Spleen (tissue), 11 donors: Measurements from ENCODE around the gene SRPK1. TPM values are rescaled to one million over a fixed set of nuclear protein-coding genes. Genes with fewer than 3 reads are reported as not detected.
A peak's percentile ranks its signal among the peaks of the same experiment; 100 is the strongest.

Experiments
- DNase-seq: peaks from one replicate; pipeline ENCODE4 v3.0.0-alpha.2; 2020
- H3K27ac ChIP-seq, 8 donors: fragments of 200-600 bp; sonication (generic) in 7 of 8; 1 replicate in 4 of 8; 2 replicates in 4 of 8; pipeline versions ENCODE4 v1.5.0 to v1.8.0; 2016 to 2021; ENCODE audit warnings: inconsistent platforms in 4 of 8, mild to moderate bottlenecking in 4 of 8, moderate library complexity in 1 of 8
- H3K27me3 ChIP-seq, 7 donors: fragments of 200-600 bp; sonication (generic) in 6 of 7; replicated peaks in 1 of 7; 1 replicate in 4 of 7; 2 replicates in 3 of 7; pipeline versions ENCODE4 v1.5.0 to v1.8.0; 2016 to 2021; ENCODE audit warnings: inconsistent platforms in 3 of 7, mild to moderate bottlenecking in 1 of 7
- H3K36me3 ChIP-seq, 6 donors: fragments of 200-600 bp; sonication (generic) in 5 of 6; 1 replicate in 4 of 6; 2 replicates in 2 of 6; pipeline versions ENCODE4 v1.5.0 to v1.8.0; 2016 to 2021; ENCODE audit warnings: inconsistent platforms in 2 of 6
- H3K4me1 ChIP-seq, 6 donors: fragments of 200-600 bp; sonication (generic) in 5 of 6; 1 replicate in 3 of 6; 2 replicates in 3 of 6; pipeline versions ENCODE4 v1.5.0 to v1.8.0; 2016 to 2021; ENCODE audit warnings: inconsistent platforms in 3 of 6
- H3K4me3 ChIP-seq, 8 donors: fragments of 200-600 bp; sonication (generic) in 7 of 8; 1 replicate in 4 of 8; 2 replicates in 4 of 8; pipeline versions ENCODE4 v1.5.0 to v1.8.0; 2016 to 2021; ENCODE audit warnings: inconsistent platforms in 4 of 8, mild to moderate bottlenecking in 4 of 8, moderate library complexity in 2 of 8
- H3K9me3 ChIP-seq, 8 donors: fragments of 200-600 bp; sonication (generic) in 7 of 8; 1 replicate in 4 of 8; 2 replicates in 4 of 8; pipeline versions ENCODE4 v1.5.0 to v1.8.0; 2016 to 2021; ENCODE audit warnings: inconsistent platforms in 4 of 8
- POLR2A ChIP-seq, 3 donors: fragments of 450-650 bp; IDR thresholded peaks; one replicate each; pipeline ENCODE4 v1.5.1; 2017; ENCODE audit warnings: antibody characterized with exemption in 3 of 3, mild to moderate bottlenecking in 1 of 3
- POLR2AphosphoS5 ChIP-seq, 3 donors: sonication (generic); formaldehyde crosslinking; IDR thresholded peaks; one replicate each; pipeline ENCODE4 v1.5.1; 2017; ENCODE audit warnings: antibody characterized with exemption in 3 of 3
- WGBS, 5 donors: extraction: QIAGEN DNeasy Blood & Tissue Kit in 3 of 5; methylation state at CpG; one replicate each; pipeline versions ENCODE4 v1.1.5 to v1.1.7; 2013 to 2018; 5-methylcytosine and 5-hydroxymethylcytosine counted together
- intact Hi-C: fragments of 100-400 bp; cut with DNase I; formaldehyde crosslinking; loops from one replicate; pipeline ENCODE4 v1.15.0; 2023; ENCODE audit warnings: low total_unique reads
- polyA plus RNA-seq, 3 donors: library from polyadenylated mRNA; stranded (reverse); fragments of 200-250 nt; gene quantifications; one replicate each; pipeline ENCODE4 v1.2.1, GENCODE V29; 2013
- total RNA-seq, 7 donors: library from RNA; depleted of rRNA in 3 of 7; stranded (reverse); fragments of >200 nt in 3 of 7; fragmentation: NEBNext Ultra II Directional in 4 of 7; extraction: Animal tissue kit (Norgen Biotek cat#: 25700) in 4 of 7; gene quantifications; one replicate each; pipeline versions ENCODE4 v1.1.0 to v1.2.1, GENCODE V29; 2016 to 2021
- TF ChIP-seq, protein P1 (sequence below), 11 experiments: fragments of 200-600 bp in 7 of 11; fragments of 450-650 bp in 4 of 11; sonication (generic) in 4 of 11; IDR thresholded peaks in 8 of 11; conservative IDR thresholded peaks in 3 of 11; 1 replicate in 7 of 11; 2 replicates in 4 of 11; pipeline versions ENCODE4 v1.4.0 to v1.8.0; 2016 to 2021; ENCODE audit warnings: antibody characterized with exemption in 11 of 11, inconsistent platforms in 4 of 11, mild to moderate bottlenecking in 1 of 11
- donor health status: healthy with polysubstance abuse.
- donor health status: DM: no; HTN: no; CAD: no; lungs with moderate emphysema.
- donor health status: DM: no; HTN: no; CAD: no.
- donor health status: Bipolar disorder and iron deficiency.
- donor health status: healthy.
- donor health status: DM: no; HTN: no; CAD: no.
- donor health status: DM: yes; HTN: yes; CAD: no.

SRPK1 gene
- total and polyA plus RNA-seq, 10 donors, result 8.8 to 140 (median 57.8) TPM

DNA sequence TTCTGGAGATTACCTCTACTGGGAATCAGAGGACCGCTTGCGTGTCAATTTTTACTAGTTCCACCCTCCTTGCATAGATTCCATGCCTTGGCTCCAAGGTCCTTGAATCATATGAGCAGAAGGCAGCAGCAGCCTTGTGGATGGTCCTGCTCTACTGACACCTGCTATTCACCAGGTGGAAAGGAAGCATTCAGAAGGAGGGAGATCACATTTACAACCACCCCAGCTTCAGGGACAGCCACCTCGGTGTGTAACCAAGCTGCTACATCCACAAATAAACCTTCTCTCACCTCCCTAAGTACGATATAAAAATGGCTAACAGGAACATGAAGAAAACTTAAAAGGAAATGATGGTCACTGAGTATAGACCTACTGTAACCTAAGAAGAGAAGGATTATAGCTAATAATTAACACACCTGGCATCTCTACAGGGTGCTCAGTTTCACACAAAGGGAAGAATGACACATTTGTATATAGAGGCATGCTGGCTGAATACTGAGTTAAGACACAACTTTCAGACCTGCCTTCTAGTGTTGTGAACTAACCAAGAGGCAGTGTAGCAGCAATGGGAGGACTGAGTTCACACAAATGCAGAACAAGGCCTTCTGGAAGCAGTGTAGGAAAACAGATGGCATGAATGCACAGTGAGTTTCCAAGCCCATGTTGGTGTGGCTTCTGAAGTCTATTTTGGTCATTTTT is 46.3 kb upstream of the SRPK1 start:
- H3K27me3 ChIP-seq, result no peaks in the 10 kb centered on the region
- intact Hi-C loops, result no loop called here
- WGBS, 5 donors, result 89 to 93% (median 92%) methylated on average over 4 of the region's 4 CpGs
- TF ChIP-seq POLR2A (IDR thresholded peaks at IDR 0.05) (no peak), POLR2AphosphoS5 (IDR thresholded peaks at IDR 0.05) (no peak)
- TF ChIP-seq, protein P1, sequence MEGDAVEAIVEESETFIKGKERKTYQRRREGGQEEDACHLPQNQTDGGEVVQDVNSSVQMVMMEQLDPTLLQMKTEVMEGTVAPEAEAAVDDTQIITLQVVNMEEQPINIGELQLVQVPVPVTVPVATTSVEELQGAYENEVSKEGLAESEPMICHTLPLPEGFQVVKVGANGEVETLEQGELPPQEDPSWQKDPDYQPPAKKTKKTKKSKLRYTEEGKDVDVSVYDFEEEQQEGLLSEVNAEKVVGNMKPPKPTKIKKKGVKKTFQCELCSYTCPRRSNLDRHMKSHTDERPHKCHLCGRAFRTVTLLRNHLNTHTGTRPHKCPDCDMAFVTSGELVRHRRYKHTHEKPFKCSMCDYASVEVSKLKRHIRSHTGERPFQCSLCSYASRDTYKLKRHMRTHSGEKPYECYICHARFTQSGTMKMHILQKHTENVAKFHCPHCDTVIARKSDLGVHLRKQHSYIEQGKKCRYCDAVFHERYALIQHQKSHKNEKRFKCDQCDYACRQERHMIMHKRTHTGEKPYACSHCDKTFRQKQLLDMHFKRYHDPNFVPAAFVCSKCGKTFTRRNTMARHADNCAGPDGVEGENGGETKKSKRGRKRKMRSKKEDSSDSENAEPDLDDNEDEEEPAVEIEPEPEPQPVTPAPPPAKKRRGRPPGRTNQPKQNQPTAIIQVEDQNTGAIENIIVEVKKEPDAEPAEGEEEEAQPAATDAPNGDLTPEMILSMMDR (IDR thresholded peaks at IDR 0.05 in 8 of 11, conservative IDR thresholded peaks at IDR 0.05 in 3 of 11), result no peak
- H3K27ac ChIP-seq, result no peak overlapping the region
- DNase-seq, result no peak
- no peaks in the 10 kb centered on the region for H3K9me3 ChIP-seq
- H3K4me1 ChIP-seq, result no peaks in the 10 kb centered on the region
- no peaks in the 10 kb centered on the region for H3K36me3 ChIP-seq
- H3K4me3 ChIP-seq, result no peak overlapping the region

DNA sequence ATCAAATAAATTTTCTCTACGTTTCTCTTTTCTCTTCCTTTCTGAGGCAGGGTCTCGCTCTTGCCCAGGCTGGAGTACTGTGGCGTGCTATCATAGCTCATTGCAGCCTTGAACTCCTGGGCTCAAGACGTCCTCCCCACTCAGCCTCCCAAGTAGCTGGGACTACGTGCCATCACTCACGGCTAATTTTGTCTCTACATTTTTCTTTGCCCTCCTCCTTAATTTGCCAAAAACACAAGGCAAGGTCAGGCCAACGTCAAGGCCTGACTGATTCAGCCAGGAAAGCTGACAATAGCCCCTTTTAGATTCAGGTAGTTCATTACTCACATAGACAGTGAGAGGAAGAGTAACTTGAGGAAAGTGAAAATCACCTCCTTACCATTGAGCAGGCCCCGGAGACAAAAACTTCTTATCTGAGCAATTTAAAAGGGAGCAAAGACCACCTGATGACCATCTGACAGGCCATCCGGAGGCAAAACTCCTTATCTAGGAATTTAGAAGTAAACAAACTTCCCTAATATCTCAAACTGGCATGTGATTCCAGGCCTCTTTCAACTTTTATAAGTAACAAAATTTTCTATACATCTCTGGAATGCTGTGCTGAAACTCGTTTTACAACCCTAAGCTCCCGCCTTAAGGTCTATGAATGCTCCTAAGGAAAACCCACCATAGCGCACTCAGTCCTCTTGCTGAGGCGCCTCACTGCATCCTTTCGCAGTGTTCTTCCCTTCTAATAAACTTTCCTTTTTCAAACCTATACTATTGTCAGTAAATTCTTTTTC is 42.1 kb upstream of the SRPK1 start:
- H3K9me3 ChIP-seq, result no peaks in the 10 kb centered on the region
- 77 to 86% (median 84%) methylated on average over 14 of the region's 14 CpGs for WGBS, 5 donors
- H3K27ac ChIP-seq, result no peak overlapping the region
- peaks cover 0 to 5% (median 0%) of the 10 kb centered on the region in 6 donors for H3K36me3 ChIP-seq
- no peak overlapping the region for H3K4me3 ChIP-seq
- intact Hi-C loops, result no loop called here
- DNase-seq, result no peak
- peaks cover 0 to 13% (median 0%) of the 10 kb centered on the region in 7 donors for H3K27me3 ChIP-seq
- TF ChIP-seq POLR2A (IDR thresholded peaks at IDR 0.05) (no peak), POLR2AphosphoS5 (IDR thresholded peaks at IDR 0.05) (no peak)
- TF ChIP-seq, protein P1 (IDR thresholded peaks at IDR 0.05 in 8 of 11, conservative IDR thresholded peaks at IDR 0.05 in 3 of 11), result no peak
- no peaks in the 10 kb centered on the region for H3K4me1 ChIP-seq

DNA sequence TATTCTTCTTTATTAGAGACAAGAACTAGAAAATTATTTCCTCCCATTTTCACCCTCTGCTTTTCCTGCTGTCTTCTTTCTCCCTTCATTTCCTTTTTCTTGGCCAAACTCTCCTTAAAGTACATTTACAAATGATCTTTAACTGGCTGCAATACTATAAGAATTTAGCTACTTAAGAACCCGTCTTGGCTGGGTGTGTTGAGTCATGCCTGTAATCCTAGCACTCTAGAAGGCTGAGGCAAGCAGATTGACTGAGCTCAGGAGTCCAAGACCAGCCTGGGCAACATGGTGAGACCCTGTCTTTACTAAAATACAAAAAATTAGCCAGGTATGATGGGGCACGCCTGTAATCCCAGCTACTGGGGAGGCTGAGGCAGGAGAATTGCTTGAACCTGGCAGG is 39.3 kb upstream of the SRPK1 start:
- Histone ChIP-seq H3K36me3 (peaks cover 0 to 7% (median 0%) of the 10 kb centered on the region in 6 donors), H3K27ac (no peak overlapping the region), H3K27me3 (peaks cover 0 to 18% (median 0%) of the 10 kb centered on the region in 7 donors), H3K4me3 (no peak overlapping the region), H3K4me1 (no peaks in the 10 kb centered on the region), H3K9me3 (no peaks in the 10 kb centered on the region)
- intact Hi-C loops, result no loop called here
- no peak for DNase-seq
- 78 to 90% (median 82%) methylated on average over 2 of the region's 2 CpGs for WGBS, 5 donors
- TF ChIP-seq POLR2AphosphoS5 (IDR thresholded peaks at IDR 0.05) (no peak), POLR2A (IDR thresholded peaks at IDR 0.05) (no peak)
- TF ChIP-seq, protein P1 (IDR thresholded peaks at IDR 0.05 in 8 of 11, conservative IDR thresholded peaks at IDR 0.05 in 3 of 11), result no peak

DNA sequence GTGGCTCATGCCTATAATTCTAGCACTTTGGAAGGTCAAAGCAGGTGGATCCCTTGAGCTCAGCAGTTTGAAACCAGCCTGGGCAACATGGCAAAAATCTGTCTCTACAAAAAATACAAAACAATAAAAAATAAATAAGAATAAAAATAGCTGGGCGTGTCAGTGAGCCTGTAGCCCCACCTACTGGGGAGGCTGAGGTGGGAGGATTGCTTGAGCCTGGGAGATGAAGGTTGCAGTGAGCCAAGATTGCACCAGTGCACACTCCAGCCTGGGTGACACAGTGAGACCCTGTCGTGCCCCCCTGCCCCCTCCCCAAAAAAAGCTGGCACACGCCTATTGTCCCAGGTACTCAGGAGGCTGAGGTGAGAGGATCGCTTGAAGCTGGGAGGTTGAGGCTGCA is 35.1 kb upstream of the SRPK1 start:
- TF ChIP-seq, protein P1 (IDR thresholded peaks at IDR 0.05 in 8 of 11, conservative IDR thresholded peaks at IDR 0.05 in 3 of 11), result peak in 3 of 11 experiments; percentile 14 to 41 (median 16)
- TF ChIP-seq POLR2A (IDR thresholded peaks at IDR 0.05), result no peak
- TF ChIP-seq POLR2AphosphoS5 (IDR thresholded peaks at IDR 0.05), result no peak
- Histone ChIP-seq H3K9me3 (no peaks in the 10 kb centered on the region), H3K27ac (no peak overlapping the region), H3K36me3 (peaks cover 0 to 21% (median 0%) of the 10 kb centered on the region in 6 donors), H3K4me3 (no peak overlapping the region), H3K4me1 (no peaks in the 10 kb centered on the region), H3K27me3 (peaks cover 0 to 18% (median 0%) of the 10 kb centered on the region in 7 donors)
- WGBS, 5 donors, result 83 to 92% (median 86%) methylated on average over 4 of the region's 4 CpGs
- no peak for DNase-seq
- intact Hi-C loops, result no loop called here
